Activated CD4-positive, alpha-beta T cell treated with anti-CD3 and anti-CD28 coated beads, Interleukin-10, Interleukin-2, amounts not matched to agents 100 ng/mL and 50 ng/mL, durations not matched to agents 16 hours and 8 hours (primary cell): ENCODE results near the gene GRIK4.

Source experiments
- DNase-seq: peaks from one replicate; pipeline ENCODE4 v3.0.0-alpha.2; 2020

GRIK4 gene

DNA sequence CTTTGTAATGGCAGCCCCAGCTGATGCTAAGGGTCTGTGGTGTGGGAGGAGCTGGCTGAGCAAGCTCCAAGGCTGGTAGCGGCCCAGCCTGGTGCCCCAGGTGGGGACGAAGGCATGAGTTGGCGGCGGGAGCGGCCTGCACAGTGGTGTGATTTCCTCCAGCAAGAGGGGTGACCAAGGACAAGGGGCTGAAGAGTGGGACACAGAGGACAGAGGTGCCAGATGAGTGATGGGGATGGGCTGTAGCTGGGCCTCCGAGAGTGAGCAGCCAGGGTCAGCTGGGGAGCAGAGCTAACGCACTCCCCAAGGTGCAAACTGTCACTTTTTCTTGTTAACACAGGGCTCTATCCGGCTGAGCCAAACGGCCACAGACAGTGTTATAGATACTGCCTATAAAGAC is 283.2 kb downstream of the GRIK4 start:
- DNase-seq, result no peak

DNA sequence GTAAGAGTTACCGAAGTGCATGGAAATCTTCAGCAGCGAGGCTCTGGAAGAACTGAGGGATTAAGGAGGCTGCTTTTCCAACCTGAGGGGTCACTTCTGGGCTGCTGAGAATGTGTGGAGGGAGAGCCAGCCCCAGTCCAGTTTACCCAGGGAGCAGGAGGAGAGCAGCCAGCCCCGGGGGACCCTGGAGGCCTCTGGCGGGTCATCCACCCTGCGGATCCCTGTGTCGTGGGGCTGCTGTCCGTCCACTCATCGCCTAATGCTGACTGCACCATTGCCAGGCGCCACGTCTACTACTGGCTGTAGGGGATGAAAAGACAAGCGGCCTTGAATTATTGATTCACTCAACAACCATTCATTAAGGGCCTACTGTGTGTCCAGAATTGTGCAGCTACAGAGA is 283.6 kb downstream of the GRIK4 start:
- DNase-seq, result no peak

DNA sequence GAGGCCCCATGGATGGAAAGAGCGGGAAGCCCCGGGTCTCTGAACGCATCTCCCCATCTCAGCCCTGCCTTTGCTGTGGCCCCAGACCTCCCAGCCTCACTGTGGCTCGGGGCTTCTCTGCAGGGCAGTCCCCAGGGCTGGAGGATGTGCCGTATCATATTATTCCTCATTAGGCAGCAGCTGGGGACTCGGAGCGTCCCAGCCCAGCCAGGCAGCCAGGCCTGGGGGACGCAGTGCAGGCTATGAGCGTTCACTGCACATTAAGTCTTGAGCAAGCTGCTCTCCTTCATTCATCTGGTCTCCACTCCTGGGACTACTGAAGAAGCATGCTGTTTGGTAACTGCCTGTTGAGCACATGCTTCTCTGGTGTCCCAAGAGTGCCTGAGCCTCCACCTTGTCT is 285.6 kb downstream of the GRIK4 start:
- DNase-seq, result no peak

DNA sequence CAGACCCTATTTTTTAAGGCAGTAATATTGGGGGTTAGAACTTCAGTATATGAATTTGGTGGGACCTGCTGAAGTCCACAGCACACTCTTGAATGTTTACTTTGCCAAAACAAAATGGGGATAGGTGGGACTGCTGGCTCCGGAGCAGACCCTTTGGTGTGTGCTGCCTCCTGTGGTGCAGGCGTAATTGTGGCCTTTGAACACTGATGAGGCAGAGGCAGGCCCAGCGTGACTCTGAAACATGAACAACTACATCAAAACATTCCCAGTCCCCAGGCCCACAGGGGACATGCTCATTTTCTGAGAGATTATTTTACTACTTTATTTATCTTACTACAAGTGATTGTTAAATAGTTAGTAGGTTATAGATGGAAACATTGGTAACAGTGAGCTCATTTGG is 287.3 kb downstream of the GRIK4 start:
- no peak for DNase-seq

DNA sequence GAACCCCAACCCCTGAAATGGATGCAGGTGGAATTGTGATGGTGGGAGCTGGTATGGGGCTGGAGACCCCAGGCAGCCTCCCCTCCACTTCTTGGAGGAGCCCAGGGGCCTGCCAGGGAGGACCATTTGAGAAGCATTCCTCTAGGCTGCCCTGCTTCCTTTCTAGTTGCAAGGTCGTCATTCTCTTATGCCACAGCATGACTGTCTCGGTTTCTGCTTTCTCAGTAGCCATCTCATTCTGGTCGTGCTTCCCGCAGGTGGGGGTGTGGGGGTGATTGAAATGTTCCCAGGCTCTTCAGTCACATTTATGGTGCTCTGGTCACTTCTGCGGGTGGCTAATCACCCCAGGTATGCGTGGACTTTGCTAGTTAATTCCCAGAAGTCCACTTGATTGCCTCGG is 288.7 kb downstream of the GRIK4 start:
- no peak for DNase-seq

DNA sequence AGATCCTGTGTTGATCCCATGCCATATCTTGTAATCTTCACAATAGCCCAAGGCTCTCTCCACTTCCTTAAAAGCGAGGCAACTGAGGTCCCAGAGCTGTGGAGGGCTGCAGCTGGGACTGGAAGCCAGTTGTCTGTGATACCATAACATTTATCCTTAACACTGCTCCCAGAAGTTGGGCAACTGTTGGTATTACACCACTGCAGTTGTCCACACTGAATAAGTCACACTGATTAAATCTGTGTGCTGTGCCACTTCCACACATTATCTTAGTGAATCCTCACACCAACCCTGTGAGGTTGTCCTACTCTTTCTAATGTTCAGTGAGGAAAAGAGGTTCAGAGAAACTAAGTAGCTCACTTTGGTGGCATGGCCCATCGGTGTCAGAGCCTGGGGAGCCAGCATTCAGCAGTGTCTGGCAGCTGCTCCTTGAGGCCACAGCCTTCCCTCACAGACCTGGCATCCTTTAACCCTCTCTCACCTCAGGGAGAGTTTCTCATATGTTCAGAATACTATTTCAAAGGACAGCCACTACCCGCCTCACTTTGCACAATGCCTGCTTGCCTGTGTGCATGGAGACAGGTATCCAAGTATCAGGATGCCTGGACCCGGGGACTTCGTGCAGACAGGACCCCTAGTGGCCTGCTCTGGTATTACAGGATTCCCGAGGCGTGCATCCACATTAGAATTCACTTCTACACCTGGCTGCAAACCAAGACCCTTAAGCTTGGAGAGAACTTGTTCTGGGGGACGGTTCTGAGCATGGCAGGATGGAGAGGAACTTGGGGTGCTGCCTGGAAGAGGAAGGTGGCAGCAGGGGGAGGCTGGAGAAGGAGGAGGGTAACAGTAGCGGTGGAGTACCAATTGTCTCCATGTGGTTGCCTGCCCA is 290.5 kb downstream of the GRIK4 start:
- peak; percentile 42 for DNase-seq

DNA sequence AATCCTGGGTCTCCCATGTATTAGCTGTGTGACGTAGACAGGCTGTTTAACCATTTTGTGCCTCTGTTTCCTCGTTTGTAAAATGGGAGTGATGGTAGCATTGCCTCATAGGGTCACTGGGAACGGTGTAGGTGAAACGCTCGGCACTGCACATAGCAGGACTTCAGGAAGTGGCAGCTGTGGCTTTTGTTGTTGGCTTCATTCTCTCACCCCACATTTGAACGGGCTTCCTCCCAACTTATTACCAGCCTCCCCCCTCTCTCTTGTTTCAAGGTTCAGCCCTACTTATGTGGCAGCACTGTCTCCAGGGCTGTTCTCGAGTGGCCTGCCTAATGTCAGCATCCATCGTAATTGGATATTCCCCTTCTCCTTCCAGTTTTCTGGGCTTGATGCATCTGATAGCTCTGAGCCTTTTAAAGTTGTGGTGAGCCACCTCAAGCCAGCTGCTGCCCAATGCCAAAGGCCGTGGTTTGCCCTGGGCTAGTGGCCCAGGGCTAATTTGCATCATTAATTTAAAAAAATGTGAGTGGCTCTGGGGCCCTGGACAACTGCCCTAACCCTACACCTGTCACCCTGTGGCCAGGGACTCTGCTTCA is 294.5 kb downstream of the GRIK4 start:
- DNase-seq, result no peak

DNA sequence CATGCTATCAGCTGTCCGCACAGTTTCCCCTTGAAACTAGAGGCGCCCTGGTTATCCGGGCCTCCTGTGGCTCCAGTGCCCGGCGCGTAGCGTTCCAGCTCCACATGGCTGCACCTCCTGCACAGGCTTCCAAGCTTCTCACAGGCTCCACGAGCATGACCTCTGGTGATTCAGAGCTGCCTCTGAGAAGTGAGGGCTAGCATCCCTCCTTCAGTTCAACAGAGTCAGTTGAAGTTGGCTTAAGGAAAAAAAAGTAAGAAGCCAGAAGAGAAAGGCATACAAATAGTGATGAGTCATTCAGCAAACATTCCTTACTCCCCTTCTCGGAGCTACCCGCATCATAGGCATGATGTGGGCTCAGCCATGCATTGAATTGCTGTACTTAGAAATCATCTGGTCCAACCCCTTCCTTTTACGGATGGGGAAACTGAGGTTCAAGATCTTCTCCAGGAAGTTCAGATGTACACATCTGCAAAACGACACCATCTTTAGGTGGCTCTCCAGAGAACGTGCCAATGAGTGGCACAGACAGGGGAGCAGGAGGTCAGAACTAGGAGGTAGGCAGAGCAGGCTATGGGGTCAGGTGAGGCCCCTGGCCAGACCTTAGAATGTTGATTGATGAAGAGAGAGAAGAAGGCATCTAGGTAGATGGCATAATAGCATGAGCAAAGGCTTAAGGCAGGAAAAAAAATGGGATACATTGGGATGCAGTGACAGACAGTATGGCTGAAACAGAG is 296.0 kb downstream of the GRIK4 start:
- DNase-seq, result no peak

DNA sequence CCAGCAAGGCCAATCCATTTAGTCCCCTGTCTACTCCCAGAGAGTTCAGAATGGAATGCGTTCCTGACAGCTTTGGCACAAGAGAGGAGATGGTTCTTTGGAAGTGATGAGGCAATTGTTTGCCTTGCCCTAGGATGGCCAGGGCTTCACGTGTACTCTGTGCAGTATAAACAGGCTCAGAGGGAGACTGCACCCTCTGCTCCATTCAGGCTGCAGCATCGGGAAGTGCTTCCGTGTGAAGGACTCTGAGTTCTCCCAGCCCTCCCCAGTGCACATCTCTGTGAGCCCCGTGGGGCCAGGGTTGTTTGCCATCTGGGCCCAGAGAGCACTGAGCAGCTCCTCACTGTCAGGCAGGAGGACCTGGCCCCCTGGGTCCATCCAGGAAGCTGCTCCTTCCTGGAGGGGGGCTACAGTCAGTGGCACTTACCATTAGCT is 297.1 kb downstream of the GRIK4 start:
- DNase-seq, result no peak

DNA sequence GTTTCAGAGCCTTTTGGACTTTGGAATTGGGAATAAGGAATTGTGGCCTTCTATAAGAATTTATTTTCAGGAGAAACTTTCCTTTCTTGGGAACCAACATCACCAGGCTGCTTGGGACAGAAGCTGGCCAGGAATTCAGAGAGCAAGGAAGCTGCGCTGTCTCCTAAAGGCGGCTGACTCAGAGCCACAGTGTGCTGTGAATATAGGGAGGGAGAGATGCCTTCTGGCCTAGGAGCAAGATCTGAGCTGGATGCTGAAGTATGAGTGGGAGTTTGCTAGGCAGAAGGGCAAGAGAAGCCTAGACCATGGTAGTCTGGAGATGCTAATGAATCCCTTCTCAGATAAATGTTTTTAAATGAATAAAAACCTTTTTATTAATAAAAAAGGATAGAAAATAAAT is 298.7 kb downstream of the GRIK4 start:
- no peak for DNase-seq

DNA sequence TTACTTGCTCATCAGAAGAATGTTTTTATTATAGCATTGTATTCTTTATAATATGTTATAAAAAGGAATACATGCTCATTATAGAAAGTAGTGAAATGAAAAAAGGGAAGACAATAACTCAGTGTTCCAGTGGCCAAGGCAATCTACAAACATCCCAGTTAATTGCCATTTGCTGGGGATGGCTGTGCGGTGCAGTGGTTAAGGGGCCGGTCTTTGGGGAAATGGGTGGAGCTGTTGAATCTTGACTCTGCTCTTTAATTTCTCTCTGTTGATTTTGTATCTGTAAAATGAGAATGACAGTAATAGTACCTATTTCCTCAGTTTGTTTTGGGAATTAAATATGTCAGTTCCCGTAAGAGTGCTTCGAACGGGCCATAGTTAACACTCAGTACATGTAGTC is 299.7 kb downstream of the GRIK4 start:
- no peak for DNase-seq

DNA sequence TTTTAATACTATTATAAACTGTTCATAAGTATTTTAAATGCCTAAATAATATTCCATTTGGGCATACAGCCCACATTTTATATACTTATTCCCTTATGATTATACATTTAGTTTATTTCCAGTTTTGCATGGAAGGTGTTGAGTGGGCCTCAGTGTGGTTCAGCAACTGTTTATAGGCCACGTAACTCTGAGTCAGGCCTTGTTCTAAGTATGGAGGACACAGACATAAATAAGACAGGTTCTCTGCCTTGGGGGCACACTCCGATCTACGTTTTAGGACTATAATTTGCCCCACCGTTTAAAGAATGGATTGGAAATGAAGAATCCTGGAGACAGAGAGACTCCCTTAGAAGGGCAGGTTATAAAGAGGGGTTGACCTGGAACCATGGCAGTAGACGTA is 300.2 kb downstream of the GRIK4 start:
- DNase-seq, result no peak

DNA sequence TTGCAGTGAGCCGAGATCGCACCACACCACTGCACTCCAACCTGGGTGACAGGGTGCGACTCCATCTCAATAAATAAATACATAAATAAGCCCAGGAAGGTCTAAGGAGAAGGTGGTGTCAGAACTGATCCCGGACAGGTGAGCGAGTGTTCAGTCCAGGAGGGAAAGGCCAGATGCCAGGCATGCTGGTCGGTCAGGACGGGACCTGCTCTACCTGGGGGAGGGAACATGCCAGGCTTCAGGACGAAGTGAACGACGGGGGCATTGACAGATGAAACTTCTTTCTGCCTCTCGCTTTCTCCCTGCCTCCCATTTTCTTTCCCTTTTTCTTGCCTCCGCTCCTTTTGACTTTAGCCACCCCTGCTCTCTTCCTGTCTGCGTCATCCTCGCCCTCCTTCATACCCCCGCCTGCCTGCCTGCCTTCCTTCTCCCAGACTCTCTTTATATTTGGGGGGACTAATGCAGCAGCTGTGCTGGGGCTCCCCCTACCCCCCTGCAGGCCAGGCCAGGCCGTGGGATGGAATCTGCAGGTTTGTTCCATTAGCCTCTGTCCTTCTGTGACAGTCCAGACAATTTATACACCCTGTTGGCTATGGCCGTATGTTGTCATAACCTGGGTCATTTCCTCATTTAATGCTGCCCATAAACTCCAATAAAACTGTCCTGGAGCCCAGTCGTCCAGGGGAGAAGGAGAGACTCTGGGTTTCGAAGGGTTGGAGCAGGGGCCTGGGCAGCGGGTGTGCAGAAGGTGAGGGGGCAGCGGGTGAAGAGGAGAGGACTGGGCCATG is 303.2 kb downstream of the GRIK4 start:
- no peak for DNase-seq

DNA sequence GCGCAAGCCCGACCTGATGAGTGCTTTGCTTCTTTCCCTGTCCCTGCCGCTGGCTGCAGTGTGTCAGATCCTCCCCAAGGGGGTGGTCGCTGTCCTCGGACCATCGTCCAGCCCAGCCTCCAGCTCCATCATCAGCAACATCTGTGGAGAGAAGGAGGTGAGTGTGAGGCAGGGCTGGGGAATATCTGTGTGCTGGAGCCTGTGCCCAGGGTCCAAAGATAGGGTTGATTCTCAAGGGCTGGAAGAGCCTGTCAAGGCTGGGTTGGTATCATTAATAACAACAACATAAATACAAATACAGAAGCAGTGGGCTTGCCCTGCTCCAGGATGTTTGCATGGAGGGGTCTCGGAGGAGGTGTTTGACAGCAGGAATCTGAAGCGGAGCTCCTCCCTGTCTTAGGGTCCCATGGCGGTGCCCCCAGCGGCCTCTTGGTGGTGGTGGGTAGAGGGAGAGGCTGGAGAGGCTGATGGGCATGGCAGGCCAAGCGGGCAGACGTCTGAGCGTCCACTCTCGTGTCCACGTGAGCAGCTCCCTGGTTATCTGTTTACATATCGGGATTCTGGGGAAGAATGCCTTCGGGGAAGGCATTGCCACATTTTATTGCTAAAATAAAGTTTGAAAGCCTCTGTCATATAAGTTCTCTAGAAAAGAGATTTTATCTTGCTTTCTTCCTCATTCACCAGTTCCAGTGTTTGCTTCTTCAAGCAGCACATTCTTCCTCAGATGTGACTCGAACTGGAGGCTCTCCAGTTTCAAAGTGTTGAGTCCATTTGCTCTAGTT is 304.0 kb downstream of the GRIK4 start:
- DNase-seq, result no peak

DNA sequence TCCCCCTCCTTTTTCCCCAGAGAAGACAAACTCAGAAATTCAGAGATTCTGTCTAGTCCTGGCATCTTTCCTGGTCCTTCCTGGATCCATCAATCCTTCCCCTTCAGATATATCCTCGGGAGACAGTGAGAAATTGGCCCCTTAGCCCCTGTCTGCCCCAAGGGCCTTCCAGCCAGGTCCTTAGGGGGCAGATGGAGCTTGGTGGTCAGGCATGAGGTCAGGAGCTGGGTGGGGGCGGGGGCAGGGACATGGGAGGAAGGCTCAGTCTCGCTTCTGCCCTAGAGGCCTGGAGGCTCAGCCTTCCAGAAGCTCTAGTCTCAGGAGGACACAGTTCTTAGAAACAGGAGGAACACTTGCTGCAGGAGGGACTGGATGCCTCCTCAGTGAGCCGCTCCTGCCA is 304.6 kb downstream of the GRIK4 start:
- no peak for DNase-seq

DNA sequence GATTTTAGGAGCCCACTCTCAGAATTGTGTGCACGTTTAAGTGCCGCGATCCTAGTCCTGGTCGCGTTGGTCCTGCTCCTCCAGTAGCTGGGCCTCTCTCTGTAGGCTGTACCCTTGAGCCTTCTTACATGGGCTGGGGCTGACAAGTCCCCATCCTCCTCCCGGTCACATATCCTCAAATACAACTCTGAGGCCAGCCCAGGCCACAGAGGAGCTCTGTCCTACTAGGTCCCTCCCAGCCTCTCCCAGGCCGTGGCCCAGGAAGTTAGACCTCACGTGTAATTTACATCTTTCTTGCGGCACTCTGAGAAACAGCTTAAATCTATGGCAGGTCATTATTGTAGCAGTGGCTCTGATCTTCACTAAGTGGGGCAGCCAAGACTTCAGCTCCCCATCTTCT is 305.2 kb downstream of the GRIK4 start:
- DNase-seq, result no peak

DNA sequence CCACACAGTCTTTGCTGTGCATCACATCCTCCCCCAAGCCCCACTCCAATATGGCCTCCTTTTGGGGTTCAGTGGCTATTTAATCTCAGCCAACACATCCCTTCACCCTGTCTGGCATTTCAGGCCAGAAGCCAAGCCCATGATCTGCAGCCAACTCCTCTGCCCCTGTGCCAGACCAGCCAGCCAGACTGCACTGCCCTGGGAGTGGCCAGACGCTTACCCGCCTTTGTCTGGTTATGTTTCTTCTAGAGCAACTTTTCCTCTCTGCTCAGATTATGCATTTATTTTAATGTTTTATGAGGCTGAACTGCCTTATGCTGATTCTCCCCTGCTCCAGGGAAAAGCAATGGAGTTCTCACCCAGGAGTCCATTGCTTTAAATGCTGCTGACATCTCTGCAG is 305.6 kb downstream of the GRIK4 start:
- no peak for DNase-seq

DNA sequence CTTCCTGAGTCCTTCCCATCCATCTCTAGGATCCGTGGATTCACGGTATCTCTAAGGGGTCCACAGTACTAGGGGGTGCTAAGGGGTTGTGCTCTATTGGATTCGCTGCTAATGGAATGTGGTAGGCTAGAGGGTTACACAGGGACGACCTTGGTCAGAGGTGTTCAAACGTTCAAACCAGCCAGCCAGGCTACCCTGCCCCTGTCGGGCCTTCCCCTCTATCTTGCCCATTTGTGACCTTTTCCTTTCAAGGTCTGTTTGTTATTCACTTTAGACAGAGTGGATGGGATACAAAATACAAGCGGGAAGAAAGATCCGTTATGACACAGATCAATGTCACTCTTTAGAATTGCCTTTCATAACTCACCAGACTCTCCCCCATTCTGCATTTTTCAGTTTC is 306.5 kb downstream of the GRIK4 start:
- DNase-seq, result no peak

DNA sequence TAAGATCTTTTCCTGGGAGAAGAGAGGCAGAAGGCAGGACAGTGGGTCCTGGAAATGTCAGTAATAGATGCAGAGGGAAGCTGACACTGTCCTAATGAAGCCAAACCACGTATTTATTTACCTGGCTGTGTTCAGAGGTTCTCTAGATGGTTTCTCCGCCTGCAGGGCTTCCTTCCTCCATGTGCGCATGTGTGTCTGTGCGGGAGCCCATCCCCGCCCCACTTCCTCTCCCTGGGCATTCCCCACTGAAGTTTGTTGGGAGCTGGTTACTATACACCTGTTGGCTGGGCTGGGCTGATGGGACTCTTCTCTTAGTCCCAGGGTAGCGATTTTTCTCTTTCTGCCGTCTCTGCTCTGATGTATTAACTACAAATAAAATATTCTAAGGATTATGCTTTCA is 307.5 kb downstream of the GRIK4 start:
- no peak for DNase-seq

DNA sequence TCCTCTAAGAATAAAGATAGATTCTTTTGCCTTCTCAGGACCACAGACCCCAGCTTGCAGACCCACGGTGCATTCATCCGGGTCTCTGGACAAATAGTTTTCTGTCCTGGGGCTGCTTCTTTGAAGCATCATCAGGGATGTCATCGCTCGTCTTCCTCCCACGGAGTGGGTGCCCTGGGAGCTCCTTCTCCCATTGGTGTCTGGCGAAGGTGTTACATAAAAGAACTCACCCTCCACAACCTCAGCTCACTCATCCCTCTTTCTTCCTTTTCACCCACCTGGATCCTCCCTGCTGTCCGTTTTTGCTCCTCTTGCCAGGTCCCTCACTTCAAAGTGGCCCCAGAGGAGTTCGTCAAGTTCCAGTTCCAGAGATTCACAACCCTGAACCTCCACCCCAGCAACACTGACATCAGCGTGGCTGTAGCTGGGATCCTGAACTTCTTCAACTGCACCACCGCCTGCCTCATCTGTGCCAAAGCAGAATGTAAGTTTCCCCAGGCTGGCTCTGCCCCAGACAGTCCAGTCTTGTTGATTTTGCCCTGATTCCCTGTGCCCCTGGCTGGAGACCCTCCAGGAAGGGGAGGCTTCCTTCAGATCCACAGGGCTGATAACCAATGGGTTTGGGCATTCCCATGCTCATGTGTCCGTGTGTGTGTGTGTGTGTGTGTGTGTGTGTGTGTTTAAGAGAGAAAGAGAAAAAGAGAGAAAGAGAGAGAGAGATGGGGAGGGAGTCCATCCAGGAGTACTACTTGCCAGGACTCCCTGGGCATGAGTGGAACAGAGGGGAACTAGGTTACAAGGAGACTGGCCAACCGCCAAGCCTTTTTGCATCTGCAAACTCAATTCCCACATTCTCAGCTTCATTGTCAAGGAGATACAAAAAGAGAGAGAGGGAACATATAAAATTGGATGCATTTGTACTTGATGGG is 308.2 kb downstream of the GRIK4 start:
- no peak for DNase-seq

DNA sequence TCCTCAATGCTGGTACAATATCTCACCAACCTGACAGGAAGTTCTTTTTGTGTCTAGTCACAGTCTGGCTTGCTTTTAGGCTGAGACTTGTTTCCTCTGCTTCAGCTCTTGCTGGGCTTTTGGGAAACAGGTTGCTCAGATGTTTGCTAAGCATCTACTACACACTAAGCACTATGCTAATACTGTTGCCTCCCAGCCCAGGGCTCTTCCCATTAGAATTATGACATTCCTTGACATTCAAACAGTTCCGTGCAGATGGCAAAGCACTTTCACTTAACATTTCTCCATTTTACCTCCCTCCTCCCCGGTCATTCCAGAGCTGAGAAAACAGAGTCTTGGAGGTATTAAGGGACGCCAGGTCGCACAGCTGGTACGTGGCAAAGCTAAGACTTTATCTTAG is 311.6 kb downstream of the GRIK4 start:
- no peak for DNase-seq
